Measurements from ENCODE around the gene GABARAP.

- no peak for TF ChIP-seq CTCF (IDR thresholded peaks at IDR 0.05)
- no peak for TF ChIP-seq POLR2A (IDR thresholded peaks at IDR 0.05)
Measured at GRCh38 chr17:7262935-7263800, 20.9 kb upstream of the GABARAP start.
